ENCODE results near the gene AGBL5.

The AGBL5 gene

GRCh38 chr2:27053321-27053720 is 1.9 kb downstream of the AGBL5 start:
- H3K4me3 ChIP-seq (ENCODE audit: low read depth, low read length): no peak overlapping the region
- no peak for DNase-seq (ENCODE audit: low read depth, low spot score)
- no peak for TF ChIP-seq CTCF (IDR thresholded peaks at IDR 0.05; ENCODE audit: insufficient read depth, low read length, missing control alignments)
- CTCF ChIA-PET: no interaction called here
- POLR2A ChIA-PET: interaction anchor here (0.6 to 4.2 kb wide), 3 partner anchors 14 to 26 kb away, joined by 3 to 26 read pairs (median 3); partner anchors contain the start of gene EMILIN1

- ChIA-PET CTCF (interaction anchor here (1.5 to 1.8 kb wide), 2 partner anchors 17 to 92 kb away, joined by 4 to 7 read pairs; partner anchors contain the start of gene OST4), POLR2A (interaction anchor here (1.0 to 3.4 kb wide), 3 partner anchors 10 to 18 kb away, joined by 3 to 16 read pairs (median 6); partner anchors contain the start of gene OST4)
- H3K4me3 ChIP-seq (ENCODE audit: low read depth, low read length): no peak overlapping the region
- no peak for DNase-seq (ENCODE audit: low read depth, low spot score)
- TF ChIP-seq CTCF (IDR thresholded peaks at IDR 0.05; ENCODE audit: insufficient read depth, low read length, missing control alignments): no peak
Observed at GRCh38 chr2:27053776-27054175, 2.3 kb downstream of the AGBL5 start.

- ChIA-PET CTCF (interaction anchor here (0.7 to 1.8 kb wide), 5 partner anchors 16 to 93 kb away, joined by 3 to 7 read pairs (median 4); partner anchors contain the start of gene OST4), POLR2A (interaction anchor here (1.6 to 3.4 kb wide), 2 partner anchors 9 to 17 kb away, joined by 6 to 16 read pairs; partner anchors contain the start of gene OST4)
- no peak for DNase-seq (ENCODE audit: low read depth, low spot score)
- TF ChIP-seq CTCF (IDR thresholded peaks at IDR 0.05; ENCODE audit: insufficient read depth, low read length, missing control alignments): no peak
- no peak overlapping the region for H3K4me3 ChIP-seq (ENCODE audit: low read depth, low read length)
Observed at GRCh38 chr2:27054721-27055120, 3.3 kb downstream of the AGBL5 start.

- TF ChIP-seq CTCF (IDR thresholded peaks at IDR 0.05; ENCODE audit: insufficient read depth, low read length, missing control alignments): no peak
- H3K4me3 ChIP-seq (ENCODE audit: low read depth, low read length): no peak overlapping the region
- ChIA-PET POLR2A (interaction anchor here (1.7 to 3.4 kb wide), 3 partner anchors 8 to 14 kb away, joined by 6 to 16 read pairs (median 10); partner anchors contain the start of gene OST4), CTCF (interaction anchor here (0.6 to 2.0 kb wide), 5 partner anchors 15 to 263 kb away, joined by 3 to 9 read pairs (median 3); no protein-coding TSS in a partner anchor)
- DNase-seq (ENCODE audit: low read depth, low spot score): no peak
Observed at GRCh38 chr2:27057184-27057583, 5.7 kb downstream of the AGBL5 start.

GRCh38 chr2:27058210-27058609 is 6.7 kb downstream of the AGBL5 start:
- ChIA-PET POLR2A (interaction anchor here (0.5 to 2.4 kb wide), 4 partner anchors 7 to 126 kb away, joined by 3 to 14 read pairs (median 8); partner anchors contain the start of gene OST4), CTCF (interaction anchor here (1.3 kb wide), 1 partner anchor 10 kb away, joined by 7 read pairs; no protein-coding TSS in a partner anchor)
- H3K4me3 ChIP-seq (ENCODE audit: low read depth, low read length): no peak overlapping the region
- TF ChIP-seq CTCF (IDR thresholded peaks at IDR 0.05; ENCODE audit: insufficient read depth, low read length, missing control alignments): no peak
- no peak for DNase-seq (ENCODE audit: low read depth, low spot score)

GRCh38 chr2:27059141-27059820 is 7.8 kb downstream of the AGBL5 start:
- no peak for DNase-seq (ENCODE audit: low read depth, low spot score)
- POLR2A ChIA-PET: interaction anchor here (0.6 to 2.4 kb wide), 4 partner anchors 9 to 104 kb away, joined by 3 to 14 read pairs (median 4); partner anchors contain the start of gene OST4
- no peak overlapping the region for H3K4me3 ChIP-seq (ENCODE audit: low read depth, low read length)
- TF ChIP-seq CTCF (IDR thresholded peaks at IDR 0.05; ENCODE audit: insufficient read depth, low read length, missing control alignments): no peak
- CTCF ChIA-PET: interaction anchor here (1.2 to 1.3 kb wide), 2 partner anchors 9 to 19 kb away, joined by 3 to 7 read pairs; partner anchors contain the start of gene EMILIN1

All from AG04449 (cell line).